HepG2 (cell line): ENCODE measurements around the gene SEMA4C. TPM values are rescaled to one million over a fixed set of nuclear protein-coding genes. Genes with fewer than 3 reads are reported as not detected.

Experiments
- HES4 ChIP-seq: sonication (generic); formaldehyde crosslinking; IDR thresholded peaks from 2 replicates; pipeline ENCODE4 v1.9.0; 2021; ENCODE audit warnings: mild to moderate bottlenecking, missing genetic modification reagents, borderline replicate concordance
- NAIF1 ChIP-seq: sonication (generic); formaldehyde crosslinking; IDR thresholded peaks from 2 replicates; pipeline ENCODE4 v1.5.0; 2020; ENCODE audit warnings: mild to moderate bottlenecking, missing genetic modification reagents, borderline replicate concordance
- NFYC ChIP-seq: IDR thresholded peaks from 2 replicates; pipeline ENCODE4 v1.6.1; 2016; ENCODE audit warnings: missing genetic modification reagents, missing compliant biosample characterization
- NKX3-1 ChIP-seq: sonication (generic); formaldehyde crosslinking; IDR thresholded peaks from 2 replicates; pipeline ENCODE4 v1.5.0; 2020; ENCODE audit warnings: missing genetic modification reagents
- RFX1 ChIP-seq: fragments of 450-650 bp; IDR thresholded peaks from 2 replicates; pipeline ENCODE4 v1.6.1; 2017
- SRSF4 ChIP-seq: fragments of 200-400 bp; formaldehyde crosslinking; IDR thresholded peaks from one replicate; pipeline ENCODE4 v1.6.1; 2018; ENCODE audit warnings: mild to moderate bottlenecking, low read depth, low read length, moderate library complexity; ENCODE audit not compliant: poor library complexity, severe bottlenecking
- WIZ ChIP-seq: sonication (generic); formaldehyde crosslinking; IDR thresholded peaks from 2 replicates; pipeline ENCODE4 v1.5.1; 2020; ENCODE audit warnings: mild to moderate bottlenecking, missing genetic modification reagents
- ZFP36 ChIP-seq: fragments of 150-350 bp; IDR thresholded peaks from 2 replicates; pipeline ENCODE4 v1.6.1; 2018; ENCODE audit warnings: borderline replicate concordance, low read length, low read depth; ENCODE audit not compliant: partially characterized antibody
- ZFP41 ChIP-seq: sonication (generic); formaldehyde crosslinking; IDR thresholded peaks from 2 replicates; pipeline ENCODE4 v1.4.0; 2020; ENCODE audit warnings: mild to moderate bottlenecking, missing genetic modification reagents, borderline replicate concordance
- ZFP62 ChIP-seq: sonication (generic); formaldehyde crosslinking; IDR thresholded peaks from 2 replicates; pipeline ENCODE4 v1.4.0; 2020; ENCODE audit warnings: missing genetic modification reagents
- ZNF205 ChIP-seq: IDR thresholded peaks from 2 replicates; pipeline ENCODE4 v1.6.1; 2018; ENCODE audit warnings: missing biosample characterization, missing genetic modification reagents
- ZNF432 ChIP-seq: sonication (generic); formaldehyde crosslinking; IDR thresholded peaks from 2 replicates; pipeline ENCODE4 v1.5.0; 2020; ENCODE audit warnings: missing genetic modification reagents, mild to moderate bottlenecking, borderline replicate concordance
- ZNF883 ChIP-seq: sonication (generic); formaldehyde crosslinking; IDR thresholded peaks from 2 replicates; pipeline ENCODE4 v1.5.1; 2020; ENCODE audit warnings: mild to moderate bottlenecking, missing genetic modification reagents; ENCODE audit errors: not compliant biosample characterization
- ZSCAN20 ChIP-seq: sonication (generic); formaldehyde crosslinking; IDR thresholded peaks from 2 replicates; pipeline ENCODE4 v1.4.0; 2020; ENCODE audit warnings: missing genetic modification reagents, mild to moderate bottlenecking, borderline replicate concordance
- ZSCAN22 ChIP-seq: sonication (generic); formaldehyde crosslinking; IDR thresholded peaks from 2 replicates; pipeline ENCODE4 v1.4.0; 2020; ENCODE audit warnings: mild to moderate bottlenecking, missing genetic modification reagents
- polyA plus RNA-seq, 8 experiments: library from polyadenylated mRNA; depleted of rRNA in 3 of 8; stranded (reverse) in 7 of 8; unstranded in 1 of 8; fragments of >200 nt; fragmentation: Illumina TruSeq in 4 of 8; extraction: Trizol in 4 of 8; gene quantifications; 2 replicates each; pipeline versions ENCODE4 v1.2.1 to v1.2.3, GENCODE V29; 2011 to 2016; ENCODE audit warnings: low read depth in 4 of 8, missing spikeins in 1 of 8, mixed read lengths in 1 of 8; ENCODE audit not compliant: insufficient read depth in 1 of 8
- total RNA-seq, 5 experiments: library from RNA; depleted of rRNA; stranded (reverse); fragments of >200 nt; fragmentation: Illumina TruSeq; extraction: Trizol; gene quantifications; 2 replicates each; pipeline ENCODE4 v1.2.3, GENCODE V29; 2016; ENCODE audit warnings: low read depth in 1 of 5
- TF ChIP-seq, protein P1 (sequence below): sonication (generic); formaldehyde crosslinking; conservative IDR thresholded peaks from 2 replicates; pipeline ENCODE4 v1.5.0; 2020; ENCODE audit warnings: missing genetic modification reagents
- TF ChIP-seq, protein P2 (sequence below): sonication (generic); formaldehyde crosslinking; IDR thresholded peaks from 2 replicates; pipeline ENCODE4 v1.4.0; 2020; ENCODE audit warnings: mild to moderate bottlenecking, missing genetic modification reagents, borderline replicate concordance
- TF ChIP-seq, protein P3 (sequence below): sonication (generic); formaldehyde crosslinking; IDR thresholded peaks from 2 replicates; pipeline ENCODE4 v1.5.1; 2020; ENCODE audit warnings: missing genetic modification reagents, mild to moderate bottlenecking, borderline replicate concordance
- TF ChIP-seq, protein P4 (sequence below): IDR thresholded peaks from 2 replicates; pipeline ENCODE4 v1.6.1; 2016; ENCODE audit warnings: control low read depth
- TF ChIP-seq, protein P5 (sequence below): sonication (generic); formaldehyde crosslinking; IDR thresholded peaks from 2 replicates; pipeline ENCODE4 v1.5.0; 2020; ENCODE audit warnings: missing genetic modification reagents

SEMA4C gene
- total and polyA plus RNA-seq, 2 of the 13 experiments (the other 11 are each of a cell fraction or from before 2014, with no cell fraction given): 25.9 to 46.6 TPM

DNA sequence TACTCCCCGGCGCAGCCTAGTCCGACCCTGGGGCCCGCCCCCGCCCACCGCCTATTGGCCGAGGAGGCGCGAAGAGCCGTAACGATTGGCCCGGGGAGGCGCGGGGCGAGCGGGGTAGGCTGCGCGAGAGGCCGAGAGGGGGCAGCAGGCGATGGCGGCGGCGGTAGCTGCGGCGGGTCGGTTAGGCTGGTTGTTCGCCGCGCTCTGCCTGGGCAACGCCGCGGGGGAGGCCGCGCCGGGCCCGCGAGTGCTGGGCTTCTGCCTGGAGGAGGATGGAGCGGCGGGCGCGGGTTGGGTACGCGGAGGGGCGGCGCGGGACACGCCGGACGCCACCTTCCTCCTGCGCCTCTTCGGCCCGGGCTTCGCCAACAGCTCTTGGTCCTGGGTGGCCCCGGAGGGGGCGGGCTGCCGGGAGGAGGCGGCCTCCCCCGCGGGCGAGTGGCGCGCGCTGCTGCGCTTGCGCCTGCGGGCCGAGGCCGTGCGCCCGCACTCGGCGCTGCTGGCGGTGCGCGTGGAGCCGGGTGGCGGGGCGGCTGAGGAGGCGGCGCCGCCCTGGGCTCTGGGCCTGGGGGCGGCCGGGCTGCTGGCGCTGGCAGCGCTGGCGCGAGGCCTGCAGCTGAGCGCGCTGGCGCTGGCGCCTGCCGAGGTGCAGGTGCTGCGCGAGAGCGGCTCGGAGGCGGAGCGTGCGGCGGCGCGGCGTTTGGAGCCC is 53.6 kb downstream of the SEMA4C start, which contains the start of gene CNNM3 (continued):
- TF ChIP-seq NAIF1 (no peak), ZSCAN20 (no peak; the same call in 1 of the 2 replicates), HES4 (peak; percentile 81), ZNF883 (CRISPR knock-in tag) (peak; percentile 80), ZFP41 (no peak), ZFP62 (CRISPR knock-in tag) (no peak), NFYC (CRISPR knock-in tag) (peak; percentile 93), ZNF432 (CRISPR knock-in tag) (no peak; the same call in 1 of the 2 replicates), NKX3-1 (0 out of 2 replicates have a peak, but pooled peaks have one; percentile 0), SRSF4 (peak; percentile 60), ZFP36 (peak; percentile 91), ZSCAN22 (peak; percentile 76; the same call in 1 of the 2 replicates), ZNF205 (CRISPR knock-in tag) (no peak), RFX1 (no peak), WIZ (CRISPR knock-in tag) (no peak)
- TF ChIP-seq, protein P1, sequence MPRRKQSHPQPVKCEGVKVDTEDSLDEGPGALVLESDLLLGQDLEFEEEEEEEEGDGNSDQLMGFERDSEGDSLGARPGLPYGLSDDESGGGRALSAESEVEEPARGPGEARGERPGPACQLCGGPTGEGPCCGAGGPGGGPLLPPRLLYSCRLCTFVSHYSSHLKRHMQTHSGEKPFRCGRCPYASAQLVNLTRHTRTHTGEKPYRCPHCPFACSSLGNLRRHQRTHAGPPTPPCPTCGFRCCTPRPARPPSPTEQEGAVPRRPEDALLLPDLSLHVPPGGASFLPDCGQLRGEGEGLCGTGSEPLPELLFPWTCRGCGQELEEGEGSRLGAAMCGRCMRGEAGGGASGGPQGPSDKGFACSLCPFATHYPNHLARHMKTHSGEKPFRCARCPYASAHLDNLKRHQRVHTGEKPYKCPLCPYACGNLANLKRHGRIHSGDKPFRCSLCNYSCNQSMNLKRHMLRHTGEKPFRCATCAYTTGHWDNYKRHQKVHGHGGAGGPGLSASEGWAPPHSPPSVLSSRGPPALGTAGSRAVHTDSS (CRISPR knock-in tag): no peak
- TF ChIP-seq, protein P2, sequence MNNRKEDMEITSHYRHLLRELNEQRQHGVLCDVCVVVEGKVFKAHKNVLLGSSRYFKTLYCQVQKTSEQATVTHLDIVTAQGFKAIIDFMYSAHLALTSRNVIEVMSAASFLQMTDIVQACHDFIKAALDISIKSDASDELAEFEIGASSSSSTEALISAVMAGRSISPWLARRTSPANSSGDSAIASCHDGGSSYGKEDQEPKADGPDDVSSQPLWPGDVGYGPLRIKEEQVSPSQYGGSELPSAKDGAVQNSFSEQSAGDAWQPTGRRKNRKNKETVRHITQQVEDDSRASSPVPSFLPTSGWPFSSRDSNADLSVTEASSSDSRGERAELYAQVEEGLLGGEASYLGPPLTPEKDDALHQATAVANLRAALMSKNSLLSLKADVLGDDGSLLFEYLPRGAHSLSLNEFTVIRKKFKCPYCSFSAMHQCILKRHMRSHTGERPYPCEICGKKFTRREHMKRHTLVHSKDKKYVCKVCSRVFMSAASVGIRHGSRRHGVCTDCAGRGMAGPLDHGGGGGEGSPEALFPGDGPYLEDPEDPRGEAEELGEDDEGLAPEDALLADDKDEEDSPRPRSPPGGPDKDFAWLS (CRISPR knock-in tag): no peak
- TF ChIP-seq, protein P3, sequence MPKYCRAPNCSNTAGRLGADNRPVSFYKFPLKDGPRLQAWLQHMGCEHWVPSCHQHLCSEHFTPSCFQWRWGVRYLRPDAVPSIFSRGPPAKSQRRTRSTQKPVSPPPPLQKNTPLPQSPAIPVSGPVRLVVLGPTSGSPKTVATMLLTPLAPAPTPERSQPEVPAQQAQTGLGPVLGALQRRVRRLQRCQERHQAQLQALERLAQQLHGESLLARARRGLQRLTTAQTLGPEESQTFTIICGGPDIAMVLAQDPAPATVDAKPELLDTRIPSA (CRISPR knock-in tag): no peak
- TF ChIP-seq, protein P4, sequence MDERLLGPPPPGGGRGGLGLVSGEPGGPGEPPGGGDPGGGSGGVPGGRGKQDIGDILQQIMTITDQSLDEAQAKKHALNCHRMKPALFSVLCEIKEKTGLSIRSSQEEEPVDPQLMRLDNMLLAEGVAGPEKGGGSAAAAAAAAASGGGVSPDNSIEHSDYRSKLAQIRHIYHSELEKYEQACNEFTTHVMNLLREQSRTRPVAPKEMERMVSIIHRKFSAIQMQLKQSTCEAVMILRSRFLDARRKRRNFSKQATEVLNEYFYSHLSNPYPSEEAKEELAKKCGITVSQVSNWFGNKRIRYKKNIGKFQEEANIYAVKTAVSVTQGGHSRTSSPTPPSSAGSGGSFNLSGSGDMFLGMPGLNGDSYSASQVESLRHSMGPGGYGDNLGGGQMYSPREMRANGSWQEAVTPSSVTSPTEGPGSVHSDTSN (CRISPR knock-in tag): no peak
- TF ChIP-seq, protein P5, sequence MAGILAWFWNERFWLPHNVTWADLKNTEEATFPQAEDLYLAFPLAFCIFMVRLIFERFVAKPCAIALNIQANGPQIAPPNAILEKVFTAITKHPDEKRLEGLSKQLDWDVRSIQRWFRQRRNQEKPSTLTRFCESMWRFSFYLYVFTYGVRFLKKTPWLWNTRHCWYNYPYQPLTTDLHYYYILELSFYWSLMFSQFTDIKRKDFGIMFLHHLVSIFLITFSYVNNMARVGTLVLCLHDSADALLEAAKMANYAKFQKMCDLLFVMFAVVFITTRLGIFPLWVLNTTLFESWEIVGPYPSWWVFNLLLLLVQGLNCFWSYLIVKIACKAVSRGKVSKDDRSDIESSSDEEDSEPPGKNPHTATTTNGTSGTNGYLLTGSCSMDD: no peak
